HG03521 (cell line): ENCODE measurements around the gene CHRD.
A peak's percentile ranks its signal among the peaks of the same experiment; 100 is the strongest.
"Not testable (repeated sequence)": the region's sequence is repeated elsewhere in the genome, so short reads cannot be mapped to it uniquely, and the experiment has no call there.

ENCODE experiments used
- ATAC-seq: cut with Tn5 transposase; IDR thresholded peaks from one replicate; pipeline ENCODE4 v1.9.1; 2021; ENCODE audit warnings: mild to moderate bottlenecking, moderate library complexity; ENCODE audit not compliant: unreplicated experiment

CHRD gene

GRCh38 chr3:184379358-184380184, at the start of gene CHRD:
TSS of gene CHRD (plus strand) at chr3:184380054. CDS start at chr3:184380319, 265 bp downstream.
- ATAC-seq = no peak

GRCh38 chr3:184332370-184333090, 47.3 kb upstream of the CHRD start:
- no peak for ATAC-seq

GRCh38 chr3:184333190-184333589, 46.7 kb upstream of the CHRD start:
- ATAC-seq = no peak

- ATAC-seq = no peak
Observed at GRCh38 chr3:184333700-184334099, 46.2 kb upstream of the CHRD start.

GRCh38 chr3:184334470-184335158, 45.2 kb upstream of the CHRD start:
- ATAC-seq = no peak

- ATAC-seq = no peak
Observed at GRCh38 chr3:184335291-184335660, 44.6 kb upstream of the CHRD start.

GRCh38 chr3:184335661-184336546, 44.0 kb upstream of the CHRD start:
- peak; percentile 75 for ATAC-seq

GRCh38 chr3:184336547-184337398, 43.1 kb upstream of the CHRD start:
- no peak for ATAC-seq

- ATAC-seq = no peak
Observed at GRCh38 chr3:184337399-184337714, 42.5 kb upstream of the CHRD start, which contains the start of gene FAM131A. TSS of gene FAM131A (plus strand) at chr3:184337600. CDS start at chr3:184337631, 31 bp downstream.

- no peak for ATAC-seq
Observed at GRCh38 chr3:184337981-184338380, 41.9 kb upstream of the CHRD start.

- no peak for ATAC-seq
Observed at GRCh38 chr3:184338511-184338945, 41.3 kb upstream of the CHRD start.

- ATAC-seq = no peak
Observed at GRCh38 chr3:184339001-184339400, 40.9 kb upstream of the CHRD start.

GRCh38 chr3:184339451-184340135, 40.3 kb upstream of the CHRD start:
- not testable (repeated sequence) for ATAC-seq

- ATAC-seq = no peak
Observed at GRCh38 chr3:184341925-184342324, 37.9 kb upstream of the CHRD start.

GRCh38 chr3:184343200-184343876, 36.5 kb upstream of the CHRD start:
- no peak for ATAC-seq

GRCh38 chr3:184344579-184345316, 35.1 kb upstream of the CHRD start:
- no peak for ATAC-seq

- ATAC-seq = no peak
Observed at GRCh38 chr3:184345317-184346144, 34.3 kb upstream of the CHRD start.
